Cerebellar nuclear complex (tissue), 1 donor: ENCODE data around the gene TMOD3.
"Not testable (repeated sequence)": the region's sequence is repeated elsewhere in the genome, so short reads cannot be mapped to it uniquely, and the experiment has no call there.

Experiments
- DNase-seq, 2 experiments: peaks; one replicate each; lab custom pipeline; 2025; lab: John Stamatoyannopoulos, UW

TMOD3 gene

GRCh38 chr15:51829376-51830275, at the start of gene TMOD3:
Gene TMOD3, plus strand, starts transcription at chr15:51829653. Its CDS starts 33,232 bp downstream, at chr15:51862885.
- peak; percentile 37 to 85 for DNase-seq

GRCh38 chr15:51780636-51781035, 48.8 kb upstream of the TMOD3 start:
- no peak for DNase-seq

DNA sequence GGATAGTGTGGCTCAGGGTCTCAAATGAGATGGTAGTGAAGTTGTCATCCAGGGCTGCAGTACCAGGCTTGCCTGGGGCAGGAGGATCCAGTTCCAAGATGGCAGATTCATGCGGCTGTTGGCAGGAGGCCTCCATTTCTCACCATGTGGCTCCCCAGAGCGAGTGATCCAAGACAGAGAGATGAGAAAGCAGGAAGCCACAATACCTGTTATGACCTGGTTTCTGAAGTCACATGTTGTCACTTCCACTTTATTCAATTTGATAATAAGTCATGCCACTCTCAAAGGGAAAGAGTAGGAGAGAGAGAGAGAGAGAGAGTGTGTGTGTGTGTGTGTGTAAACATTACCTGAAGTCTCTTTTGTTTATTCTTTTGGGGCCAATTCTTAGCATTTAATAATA, 47.9 kb upstream of the TMOD3 start:
- no peak for DNase-seq

GRCh38 chr15:51782357-51782896, 47.0 kb upstream of the TMOD3 start:
- no peak for DNase-seq

GRCh38 chr15:51783967-51784366, 45.5 kb upstream of the TMOD3 start:
- no peak for DNase-seq

GRCh38 chr15:51787130-51787529, 42.3 kb upstream of the TMOD3 start:
- not testable (repeated sequence) for DNase-seq

DNA sequence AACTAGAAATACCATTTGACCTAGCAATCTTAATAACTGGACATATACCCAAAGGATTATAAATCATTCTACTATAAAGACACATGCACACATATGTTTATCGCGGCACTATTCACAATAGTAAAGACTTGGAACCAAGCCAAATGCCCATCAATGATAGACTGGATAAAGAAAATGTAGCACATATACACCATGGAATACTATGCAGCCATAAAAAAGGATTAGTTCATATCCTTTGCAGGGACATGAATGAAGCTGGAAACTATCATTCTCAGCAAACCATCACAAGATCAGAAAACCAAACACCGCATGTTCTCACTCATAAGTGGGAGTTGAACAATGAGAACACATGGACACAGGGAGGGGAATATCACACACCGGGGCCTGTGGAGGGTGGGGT, 37.0 kb upstream of the TMOD3 start:
- not testable (repeated sequence) for DNase-seq

GRCh38 chr15:51793521-51794305, 35.7 kb upstream of the TMOD3 start:
- DNase-seq, result no peak

DNA sequence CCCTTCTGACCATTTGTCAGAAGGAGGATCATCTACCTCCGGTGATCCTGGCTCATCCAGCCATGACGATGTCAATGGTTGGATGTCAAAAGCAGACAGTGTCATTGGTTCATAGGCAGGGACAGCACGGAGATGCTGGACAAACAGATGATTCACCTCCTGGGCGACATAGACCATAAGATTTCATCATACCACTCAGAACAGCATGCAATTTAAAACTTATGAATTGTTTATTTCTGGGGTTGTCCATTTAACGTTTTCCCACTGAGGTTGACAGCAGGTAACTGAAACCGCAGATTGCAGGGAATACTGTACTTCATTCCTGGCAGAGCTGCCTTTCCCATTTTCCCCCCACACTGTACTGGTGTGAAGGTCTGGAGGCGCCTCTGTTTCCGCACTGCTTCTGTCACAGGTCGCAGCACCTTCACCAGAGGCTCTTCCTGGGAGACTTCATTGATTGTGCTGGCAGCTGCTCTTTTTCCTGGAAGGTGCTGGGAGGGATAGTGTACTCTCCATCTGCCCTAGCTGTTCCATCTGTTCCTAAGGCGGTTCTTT, 32.5 kb upstream of the TMOD3 start:
- DNase-seq, result peak in 1 of 2 experiments; percentile 16

DNA sequence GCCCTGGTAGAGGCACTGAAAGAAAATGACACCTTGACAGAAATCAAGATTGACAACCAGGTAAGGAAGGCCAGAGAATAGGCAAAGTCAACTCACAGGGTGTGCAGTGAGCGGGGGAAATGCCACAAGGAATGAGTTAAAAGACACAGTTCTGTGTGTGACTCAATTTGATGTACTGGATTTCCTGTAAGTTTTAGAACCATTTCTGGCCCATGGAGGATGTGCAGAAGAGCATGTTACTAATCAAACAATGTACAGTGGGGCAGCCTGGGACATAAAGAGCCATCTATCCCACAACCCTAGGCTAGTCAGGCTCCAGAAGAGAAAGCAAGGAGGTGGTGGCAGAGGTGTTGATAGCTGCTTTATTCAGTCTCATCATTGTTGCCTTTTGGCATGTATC, 31.2 kb upstream of the TMOD3 start:
- no peak for DNase-seq

GRCh38 chr15:51799282-51800252, 29.9 kb upstream of the TMOD3 start:
- DNase-seq, result no peak

DNA sequence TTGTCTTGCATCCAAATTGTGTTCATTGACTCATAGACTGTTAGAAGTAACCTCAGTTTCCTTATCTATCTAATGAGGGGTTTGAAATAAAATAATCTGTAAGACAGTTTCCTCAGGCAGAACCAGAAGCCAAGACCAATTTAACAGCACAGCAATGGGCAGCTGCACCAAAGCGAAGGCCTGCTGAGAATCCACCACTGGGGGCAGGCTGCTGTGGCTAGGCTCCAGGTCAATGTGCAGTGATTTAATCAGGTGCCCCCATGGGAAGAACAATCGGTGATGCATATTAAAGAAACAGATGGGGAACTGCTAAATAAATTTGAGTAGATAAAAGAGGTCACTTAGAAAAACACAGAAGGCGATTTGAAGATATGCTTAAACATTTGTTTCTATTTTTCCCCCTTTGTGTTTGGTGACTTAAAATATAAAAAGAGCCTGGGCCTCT, 28.0 kb upstream of the TMOD3 start:
- no peak for DNase-seq

DNA sequence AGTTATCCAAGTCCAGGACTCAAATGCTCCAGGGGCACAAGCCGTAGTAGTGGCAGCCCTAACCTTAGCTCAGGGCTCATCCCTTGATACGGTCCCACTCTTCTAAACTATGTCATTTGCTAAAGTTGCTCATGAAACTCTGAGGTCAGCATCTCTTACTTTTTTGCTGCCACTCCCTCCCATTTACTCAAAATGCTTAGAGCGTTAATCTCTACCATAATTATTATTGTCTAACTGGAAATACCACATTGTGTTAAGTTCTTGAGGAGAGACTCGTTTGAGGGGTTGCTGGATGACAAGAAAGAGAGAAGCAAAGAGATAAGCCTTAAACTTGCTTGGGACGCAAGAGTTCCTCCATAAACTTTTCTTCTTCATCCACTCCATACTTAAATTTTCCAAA, 26.9 kb upstream of the TMOD3 start:
- no peak for DNase-seq

DNA sequence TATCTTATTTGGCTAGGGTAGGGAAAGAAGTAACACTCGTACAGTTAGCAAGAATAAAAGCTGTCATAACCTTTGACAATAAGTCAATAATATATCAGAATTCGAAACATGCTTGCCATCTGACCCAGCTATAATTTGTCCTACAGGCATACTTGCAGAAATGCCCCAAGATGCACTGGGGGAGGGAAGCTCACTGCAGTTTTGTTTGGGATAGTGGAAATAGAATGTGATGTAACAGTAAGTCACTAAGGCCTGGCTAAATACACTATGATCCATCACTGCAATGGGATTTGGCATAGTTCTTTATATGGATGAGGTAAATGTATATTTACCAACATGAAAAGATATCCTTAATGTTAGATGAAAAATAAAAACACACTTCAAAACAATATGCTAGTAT, 25.5 kb upstream of the TMOD3 start:
- DNase-seq, result no peak

DNA sequence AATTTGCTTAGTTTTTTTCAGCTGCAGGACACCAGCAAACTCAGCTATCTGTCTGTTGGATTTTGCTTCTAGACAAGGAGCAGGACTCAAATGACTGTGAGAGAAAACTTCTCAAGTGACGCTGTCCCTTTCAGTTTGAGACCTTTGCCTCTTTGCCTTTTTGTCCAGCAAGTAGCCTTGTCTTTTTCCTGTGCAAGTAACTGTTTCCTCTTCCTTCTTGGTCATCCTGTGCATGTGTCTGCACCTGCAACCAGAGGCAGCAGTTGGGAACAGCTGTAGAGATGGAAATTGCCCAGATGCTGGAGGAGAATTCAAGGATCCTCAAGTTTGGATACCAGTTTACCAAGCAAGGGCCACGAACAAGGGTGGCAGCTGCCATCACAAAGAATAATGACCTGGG, 23.3 kb upstream of the TMOD3 start:
- DNase-seq, result no peak

DNA sequence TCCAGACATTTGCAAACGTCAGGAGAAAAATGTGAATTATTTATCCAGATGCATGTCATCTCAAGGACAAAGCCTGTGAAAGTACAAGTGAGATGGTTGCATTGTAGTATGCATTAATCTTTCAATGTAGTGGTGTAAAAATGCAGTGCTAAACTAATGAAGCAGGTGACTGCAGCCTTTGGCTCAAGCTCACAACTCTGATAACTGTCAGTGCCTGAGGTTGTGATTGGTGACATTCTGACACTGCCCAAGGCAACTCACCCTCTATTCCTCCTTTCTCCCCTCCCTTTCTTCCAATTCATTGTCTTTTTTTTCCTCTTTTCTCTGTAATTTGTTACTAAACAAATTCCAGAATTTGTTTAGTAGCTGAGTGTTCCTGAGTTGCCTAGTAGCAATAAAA, 20.0 kb upstream of the TMOD3 start:
- DNase-seq, result no peak

- DNase-seq, result no peak
Measured at GRCh38 chr15:51812598-51812997, 16.9 kb upstream of the TMOD3 start.

DNA sequence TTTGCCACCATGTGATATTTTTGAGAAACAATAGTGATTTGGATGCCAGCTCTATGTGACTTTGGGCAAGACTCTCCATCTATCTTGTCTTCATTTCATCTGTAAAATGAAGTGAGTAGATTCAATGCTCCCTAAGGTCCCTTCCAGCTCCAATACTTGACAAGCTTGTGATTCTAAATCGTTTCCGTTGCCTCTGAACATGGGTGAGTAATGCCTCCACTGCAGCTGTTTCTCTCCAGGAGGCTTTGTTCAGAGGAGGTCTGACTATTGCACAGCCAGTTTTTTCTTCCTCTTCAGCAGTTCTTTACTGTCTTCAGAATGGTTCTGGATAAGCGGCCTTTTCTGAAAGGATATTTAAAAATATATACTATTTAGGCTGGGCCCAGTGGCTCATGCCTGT, 14.8 kb upstream of the TMOD3 start:
- DNase-seq, result no peak

DNA sequence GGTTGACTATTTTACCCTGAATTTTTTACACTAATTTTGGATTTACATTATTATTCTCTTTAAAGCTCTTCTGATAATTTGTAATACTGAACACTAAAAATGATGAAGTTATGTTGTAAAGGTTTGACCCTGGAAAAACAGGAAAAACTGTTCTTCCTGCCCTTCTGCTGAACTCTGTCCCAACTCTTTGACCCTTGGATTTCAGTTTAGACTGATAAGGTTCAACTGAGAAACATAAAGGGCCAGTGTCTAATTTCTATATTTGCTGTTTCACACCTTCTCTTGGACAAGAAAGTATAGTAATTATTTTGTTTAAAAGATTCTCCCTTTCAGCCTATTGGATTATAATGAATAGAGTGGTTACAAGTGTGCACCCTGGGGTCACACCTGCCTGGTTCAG, 12.8 kb upstream of the TMOD3 start:
- DNase-seq, result no peak

- no peak for DNase-seq
Measured at GRCh38 chr15:51818150-51818549, 11.3 kb upstream of the TMOD3 start.

DNA sequence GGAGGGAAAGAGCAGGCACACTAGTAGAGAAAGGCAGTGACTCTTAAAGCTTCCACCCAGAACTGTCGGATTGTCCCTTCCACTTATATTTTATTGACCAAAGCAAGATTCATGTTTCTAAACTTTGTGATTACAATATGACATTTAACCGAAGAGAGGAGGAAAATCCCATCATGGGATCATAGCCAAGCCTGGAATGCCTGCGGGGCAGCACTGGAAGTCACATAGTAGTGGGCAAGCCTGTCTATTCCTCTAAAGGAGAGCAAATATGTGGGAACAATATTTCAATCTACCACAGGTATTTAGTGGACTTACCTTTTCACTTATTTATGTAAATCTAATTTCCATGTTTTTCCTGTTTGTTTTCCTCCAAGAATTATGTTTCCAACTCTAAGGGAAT, 3.8 kb upstream of the TMOD3 start:
- DNase-seq, result no peak
